Sigmoid colon (tissue), 7 donors: ENCODE measurements around the gene DAPK1. TPM values are rescaled to one million over a fixed set of nuclear protein-coding genes. Genes with fewer than 3 reads are reported as not detected.

ENCODE experiments used
- DNase-seq: peaks from one replicate; pipeline ENCODE4 v3.0.0-alpha.2; 2019
- H3K27ac ChIP-seq, 4 donors: fragments of 200-600 bp; sonication (generic); one replicate each; pipeline ENCODE4 v1.5.1; 2016 to 2019; ENCODE audit warnings: mild to moderate bottlenecking in 1 of 4
- H3K27me3 ChIP-seq, 3 donors: fragments of 200-600 bp; sonication (generic); one replicate each; pipeline ENCODE4 v1.5.1; 2019; ENCODE audit warnings: mild to moderate bottlenecking in 1 of 3
- H3K36me3 ChIP-seq, 4 donors: fragments of 200-600 bp; sonication (generic); one replicate each; pipeline ENCODE4 v1.5.1; 2016 to 2019
- H3K4me1 ChIP-seq, 4 donors: fragments of 200-600 bp; sonication (generic); one replicate each; pipeline ENCODE4 v1.5.1; 2017 to 2019
- H3K4me3 ChIP-seq, 4 donors: fragments of 200-600 bp; sonication (generic); one replicate each; pipeline ENCODE4 v1.5.1; 2017 to 2019; ENCODE audit warnings: mild to moderate bottlenecking in 2 of 4, moderate library complexity in 1 of 4
- H3K9me3 ChIP-seq, 4 donors: fragments of 200-600 bp in 3 of 4; sonication (generic) in 3 of 4; one replicate each; pipeline versions ENCODE4 v1.5.1 to v1.6.1; 2013 to 2019
- EP300 ChIP-seq, 4 donors: sonication (generic); formaldehyde crosslinking; IDR thresholded peaks; one replicate each; pipeline ENCODE4 v1.6.1; 2017; ENCODE audit warnings: antibody characterized with exemption in 4 of 4
- POLR2A ChIP-seq, 2 donors: fragments of 450-650 bp; IDR thresholded peaks; one replicate each; pipeline ENCODE4 v1.6.1; 2016; ENCODE audit warnings: antibody characterized with exemption in 2 of 2, mild to moderate bottlenecking in 2 of 2, moderate library complexity in 2 of 2
- POLR2AphosphoS5 ChIP-seq, 4 donors: sonication (generic); formaldehyde crosslinking; IDR thresholded peaks; one replicate each; pipeline ENCODE4 v1.6.1; 2017; ENCODE audit warnings: antibody characterized with exemption in 4 of 4
- WGBS, 2 donors: extraction: QIAGEN DNeasy Blood & Tissue Kit; methylation state at CpG; one replicate each; pipeline ENCODE4 v1.1.7; 2013; 5-methylcytosine and 5-hydroxymethylcytosine counted together
- intact Hi-C: fragments of 100-400 bp; cut with DNase I; formaldehyde crosslinking; loops from one replicate; pipeline ENCODE4 v1.15.1; 2023
- polyA plus RNA-seq, 3 donors: library from polyadenylated mRNA; stranded (reverse); fragments of 200-250 nt; gene quantifications; one replicate each; pipeline ENCODE4 v1.2.3, GENCODE V29; 2013
- small RNA-seq, 3 donors: library from RNA; depleted of rRNA; stranded (forward); fragments of <200 nt; gene quantifications; one replicate each; pipeline ENCODE3, GENCODE V24; 2016
- total RNA-seq, 4 donors: library from RNA; depleted of rRNA; stranded (reverse); fragments of >200 nt; gene quantifications; one replicate each; pipeline ENCODE4 v1.1.0, GENCODE V29; 2016
- TF ChIP-seq, protein P1 (sequence below), 4 experiments: fragments of 450-650 bp in 3 of 4; fragments of 200-600 bp in 1 of 4; IDR thresholded peaks; one replicate each; pipeline ENCODE4 v1.5.1; 2016 to 2019; ENCODE audit warnings: antibody characterized with exemption in 4 of 4, mild to moderate bottlenecking in 3 of 4, moderate library complexity in 2 of 4
- donor health status: healthy with polysubstance abuse.
- donor health status: Bipolar disorder and iron deficiency.
- donor health status: healthy.

DAPK1 gene
- total and polyA plus RNA-seq, 7 donors = 4.8 to 92.5 (median 78.1) TPM

DNA sequence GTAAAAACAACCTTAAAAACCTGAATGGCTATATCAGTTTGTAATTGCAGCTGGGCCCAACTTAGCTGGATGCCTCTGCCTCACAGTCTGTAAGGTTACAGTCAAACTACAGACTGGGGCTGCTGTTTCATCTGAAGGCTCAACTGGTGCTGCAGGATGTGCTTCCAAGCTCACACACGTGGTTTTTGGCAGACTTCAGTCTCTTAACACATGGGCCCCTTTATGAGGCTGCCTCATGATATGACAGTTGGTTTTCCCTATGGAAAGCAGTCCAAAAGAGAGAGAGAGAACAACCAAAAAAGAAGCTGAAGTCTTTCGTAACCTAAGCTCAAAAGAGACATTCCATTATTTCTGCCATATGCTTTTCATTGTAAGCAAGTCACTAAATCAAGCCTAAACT lies 255.6 kb downstream of the DAPK1 start:
- intact Hi-C loops = no loop called here
- H3K4me3 ChIP-seq = no peak overlapping the region
- WGBS, 2 donors = 56 to 72% methylated on average over 2 of the region's 2 CpGs
- TF ChIP-seq POLR2A (IDR thresholded peaks at IDR 0.05) (no peak), POLR2AphosphoS5 (IDR thresholded peaks at IDR 0.05) (no peak), EP300 (IDR thresholded peaks at IDR 0.05) (no peak)
- TF ChIP-seq, protein P1, sequence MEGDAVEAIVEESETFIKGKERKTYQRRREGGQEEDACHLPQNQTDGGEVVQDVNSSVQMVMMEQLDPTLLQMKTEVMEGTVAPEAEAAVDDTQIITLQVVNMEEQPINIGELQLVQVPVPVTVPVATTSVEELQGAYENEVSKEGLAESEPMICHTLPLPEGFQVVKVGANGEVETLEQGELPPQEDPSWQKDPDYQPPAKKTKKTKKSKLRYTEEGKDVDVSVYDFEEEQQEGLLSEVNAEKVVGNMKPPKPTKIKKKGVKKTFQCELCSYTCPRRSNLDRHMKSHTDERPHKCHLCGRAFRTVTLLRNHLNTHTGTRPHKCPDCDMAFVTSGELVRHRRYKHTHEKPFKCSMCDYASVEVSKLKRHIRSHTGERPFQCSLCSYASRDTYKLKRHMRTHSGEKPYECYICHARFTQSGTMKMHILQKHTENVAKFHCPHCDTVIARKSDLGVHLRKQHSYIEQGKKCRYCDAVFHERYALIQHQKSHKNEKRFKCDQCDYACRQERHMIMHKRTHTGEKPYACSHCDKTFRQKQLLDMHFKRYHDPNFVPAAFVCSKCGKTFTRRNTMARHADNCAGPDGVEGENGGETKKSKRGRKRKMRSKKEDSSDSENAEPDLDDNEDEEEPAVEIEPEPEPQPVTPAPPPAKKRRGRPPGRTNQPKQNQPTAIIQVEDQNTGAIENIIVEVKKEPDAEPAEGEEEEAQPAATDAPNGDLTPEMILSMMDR (IDR thresholded peaks at IDR 0.05) = no peak
- H3K36me3 ChIP-seq = no peaks in the 10 kb centered on the region
- DNase-seq = no peak
- no peaks in the 10 kb centered on the region for H3K27me3 ChIP-seq
- H3K4me1 ChIP-seq = no peaks in the 10 kb centered on the region
- peaks cover 0 to 4% (median 0%) of the 10 kb centered on the region in 4 donors for H3K9me3 ChIP-seq
- no peak overlapping the region for H3K27ac ChIP-seq

Small RNAs within 50 kb of the gene (small RNA-seq; reads per million reads assigned to genes)
- gene AL161787.1 = 0 to 0.43 (median 0.24) reads per million in 3 donors

Other genes starting within 250 kb of the DAPK1 start
- 100 to 1,000 TPM; 107 to 179 (median 147) TPM for gene CTSL, start 228.3 kb downstream of the DAPK1 start, total RNA-seq
- 10 to 100 TPM; 35.4 to 96.6 (median 92.1) TPM for gene CTSL, start 228.3 kb downstream of the DAPK1 start, polyA plus RNA-seq